Gastrocnemius medialis (tissue), 4 donors: Measurements from ENCODE around the gene LRRC56.

ENCODE experiments used
- CTCF ChIP-seq, 5 experiments: fragments of 450-650 bp in 3 of 5; fragments of 200-600 bp in 2 of 5; sonication (generic) in 2 of 5; IDR thresholded peaks in 4 of 5; conservative IDR thresholded peaks in 1 of 5; 1 replicate in 4 of 5; 2 replicates in 1 of 5; pipeline ENCODE4 v1.5.1; 2016 to 2019; ENCODE audit warnings: antibody characterized with exemption in 5 of 5, mild to moderate bottlenecking in 3 of 5, moderate library complexity in 3 of 5
- POLR2A ChIP-seq, 2 donors: fragments of 450-650 bp; IDR thresholded peaks; one replicate each; pipeline ENCODE4 v1.6.1; 2017; ENCODE audit warnings: antibody characterized with exemption in 2 of 2, mild to moderate bottlenecking in 2 of 2, moderate library complexity in 2 of 2

- TF ChIP-seq CTCF (IDR thresholded peaks at IDR 0.05 in 4 of 5, conservative IDR thresholded peaks at IDR 0.05 in 1 of 5) (no peak), POLR2A (IDR thresholded peaks at IDR 0.05) (no peak)
These were observed 2.7 kb downstream of the LRRC56 start for GRCh38 chr11:539971-540481.
